Jurkat, Clone E6-1 (cell line): Measurements from ENCODE around the gene RABGAP1L.
"Not testable (repeated sequence)": the region's sequence is repeated elsewhere in the genome, so short reads cannot be mapped to it uniquely, and the experiment has no call there.

Experiments used
- DNase-seq: peaks from one replicate; pipeline ENCODE4 v3.0.0-alpha.2; 2011; ENCODE audit warnings: low read depth, low spot score
- H3K4me3 ChIP-seq: 2 replicates; pipeline ENCODE4 v1.5.1; 2011; ENCODE audit warnings: mild to moderate bottlenecking, low read length, control low read depth, moderate library complexity

RABGAP1L gene

DNA sequence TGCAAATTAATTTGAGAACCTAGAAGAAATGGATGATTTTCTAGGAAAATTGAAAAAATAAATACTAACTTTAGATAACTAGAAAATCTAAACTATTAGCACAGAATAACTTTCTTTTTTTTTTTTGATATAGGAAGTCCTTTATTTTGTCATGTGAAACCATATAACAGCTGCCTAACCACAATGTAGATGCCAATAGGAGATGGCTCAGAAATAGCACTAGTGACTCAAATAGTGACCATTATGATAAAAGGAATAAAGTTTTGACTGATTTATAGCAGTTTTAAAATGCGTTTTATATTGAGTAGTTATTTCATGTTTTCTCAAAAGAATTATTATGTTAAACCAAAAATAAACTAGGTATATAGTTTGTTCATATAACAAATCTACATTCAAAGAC, 682.4 kb downstream of the RABGAP1L start:
- H3K4me3 ChIP-seq, result no peak overlapping the region
- no peak for DNase-seq

DNA sequence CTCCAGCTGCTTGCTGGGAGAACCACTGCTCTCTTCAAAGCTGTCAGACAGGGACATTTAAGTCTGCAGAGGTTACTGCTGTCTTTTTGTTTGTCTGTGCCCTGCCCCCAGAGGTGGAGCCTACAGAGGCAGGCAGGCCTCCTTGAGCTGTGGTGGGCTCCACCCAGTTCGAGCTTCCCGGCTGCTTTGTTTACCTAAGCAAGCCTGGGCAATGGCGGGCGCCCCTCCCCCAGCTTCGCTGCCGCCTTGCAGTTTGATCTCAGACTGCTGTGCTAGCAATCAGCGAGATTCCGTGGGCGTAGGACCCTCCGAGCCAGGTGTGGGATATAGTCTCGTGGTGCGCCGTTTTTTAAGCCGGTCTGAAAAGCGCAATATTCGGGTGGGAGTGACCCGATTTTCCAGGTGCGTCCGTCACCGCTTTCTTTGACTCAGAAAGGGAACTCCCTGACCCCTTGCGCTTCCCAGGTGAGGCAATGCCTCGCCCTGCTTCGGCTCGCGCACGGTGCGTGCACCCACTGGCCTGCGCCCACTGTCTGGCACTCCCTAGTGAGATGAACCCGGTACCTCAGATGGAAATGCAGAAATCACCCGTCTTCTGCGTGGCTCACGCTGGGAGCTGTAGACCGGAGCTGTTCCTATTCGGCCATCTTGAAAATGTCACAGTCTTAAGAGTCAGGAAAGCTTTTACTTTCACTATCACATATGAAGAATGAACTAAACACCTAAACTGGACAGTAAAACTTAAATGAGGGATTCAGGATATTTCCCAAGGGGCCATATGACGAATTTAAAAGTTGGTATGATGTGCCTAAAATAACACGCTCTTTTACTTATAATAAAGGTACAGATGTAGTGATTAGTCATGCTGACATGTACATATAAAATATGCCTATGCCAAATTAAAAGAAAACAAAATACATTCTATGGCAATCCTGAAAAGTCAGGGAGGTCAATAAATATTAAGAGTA, 689.6 kb downstream of the RABGAP1L start:
- H3K4me3 ChIP-seq, DNase-seq: not testable (repeated sequence)

DNA sequence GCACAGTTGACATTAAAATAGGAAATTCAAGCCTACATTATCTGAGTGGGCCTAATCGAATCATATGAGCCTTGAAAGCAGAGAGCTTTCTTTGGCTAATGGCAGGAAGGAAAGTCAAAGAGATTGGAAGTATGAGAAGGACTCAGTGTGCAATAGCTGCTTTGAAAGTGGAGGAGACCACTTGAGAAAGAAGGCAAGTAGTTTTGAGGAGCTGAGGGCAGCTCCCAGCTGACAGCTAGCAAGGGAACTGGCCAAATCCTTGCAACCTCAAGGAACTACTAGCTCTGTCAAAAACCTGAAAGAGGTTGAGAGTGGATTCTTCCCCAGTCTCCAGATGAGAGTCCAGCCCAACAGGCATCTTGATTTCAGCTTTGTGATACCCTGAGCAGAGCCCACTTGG, 691.4 kb downstream of the RABGAP1L start:
- DNase-seq, result no peak
- no peak overlapping the region for H3K4me3 ChIP-seq

DNA sequence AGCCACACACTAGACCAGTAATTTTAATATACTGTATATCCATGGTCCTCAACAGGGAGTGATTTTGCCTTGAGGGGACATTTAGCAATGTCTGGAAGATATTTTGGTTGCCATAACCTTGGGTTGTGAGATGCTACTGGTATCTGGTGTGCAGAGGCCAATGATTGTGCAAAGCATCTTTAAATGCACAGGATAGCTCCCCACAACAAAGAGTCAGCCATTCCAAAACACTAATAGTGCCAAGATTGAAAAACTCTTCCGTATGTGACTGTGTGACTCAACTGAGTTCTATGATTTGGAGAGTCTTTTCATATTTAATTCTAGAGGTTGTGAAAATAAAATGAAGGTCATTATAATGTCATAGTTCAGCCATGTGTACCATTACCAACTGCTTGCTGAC, 699.0 kb downstream of the RABGAP1L start:
- H3K4me3 ChIP-seq, result no peak overlapping the region
- DNase-seq, result no peak

DNA sequence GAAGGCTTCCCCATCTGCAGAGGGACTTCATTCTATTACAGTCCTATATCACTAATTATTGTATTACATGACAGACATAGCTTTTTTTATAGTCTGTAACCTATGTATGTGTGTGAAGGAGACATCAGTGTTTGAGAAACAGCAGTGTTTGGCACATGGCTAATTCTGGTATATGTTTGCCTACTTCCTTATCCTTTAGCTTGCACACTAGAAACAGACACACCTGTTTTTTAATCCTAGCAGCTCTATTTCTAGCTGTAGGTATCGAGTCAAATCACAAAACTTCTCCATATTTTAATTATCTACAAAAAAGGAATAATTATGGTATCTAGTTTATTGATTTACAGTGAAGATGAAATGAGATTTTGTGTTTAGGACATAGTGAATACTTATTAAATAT, 711.0 kb downstream of the RABGAP1L start:
- no peak for DNase-seq
- no peak overlapping the region for H3K4me3 ChIP-seq

DNA sequence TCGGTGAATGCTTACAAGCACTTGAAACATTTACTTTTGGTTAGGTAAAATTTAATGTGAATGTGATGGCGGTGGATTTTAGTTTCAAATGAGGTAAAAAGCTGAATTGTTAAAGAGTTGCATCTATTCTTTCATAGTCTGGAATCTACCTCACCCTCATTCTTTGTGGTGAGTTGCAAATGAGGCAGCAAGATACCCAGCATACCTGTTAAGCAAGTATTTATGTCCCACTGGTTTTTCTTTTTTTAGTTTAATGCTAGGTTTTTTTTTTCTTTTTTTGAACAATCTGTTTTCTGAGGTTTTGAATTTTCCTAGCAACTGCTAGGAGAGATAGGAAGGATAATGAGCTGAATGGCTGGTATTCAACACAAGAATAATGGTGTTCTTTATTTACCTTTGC, 712.6 kb downstream of the RABGAP1L start:
- DNase-seq, result no peak
- H3K4me3 ChIP-seq, result no peak overlapping the region

DNA sequence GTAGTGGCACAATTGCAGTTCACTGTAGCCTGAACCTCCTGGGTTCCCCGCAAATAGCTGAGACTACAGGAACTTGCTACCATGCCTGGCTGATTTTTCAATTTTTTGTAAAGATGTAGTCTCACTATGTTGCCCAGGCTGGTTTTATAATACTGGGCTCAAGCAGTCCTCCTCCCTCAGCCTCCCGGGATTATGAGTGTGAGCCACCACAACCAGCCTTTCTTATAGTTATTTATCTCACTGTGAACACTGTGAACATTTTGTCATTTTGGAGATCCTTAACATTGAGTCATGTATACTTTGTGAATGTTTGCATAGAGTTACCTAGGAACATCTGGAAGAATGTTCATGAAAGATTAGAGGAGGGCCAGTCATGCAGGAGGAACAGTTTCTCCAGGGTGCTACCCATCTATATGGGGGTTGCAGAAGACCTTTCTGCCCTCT, 713.3 kb downstream of the RABGAP1L start:
- no peak overlapping the region for H3K4me3 ChIP-seq
- no peak for DNase-seq

DNA sequence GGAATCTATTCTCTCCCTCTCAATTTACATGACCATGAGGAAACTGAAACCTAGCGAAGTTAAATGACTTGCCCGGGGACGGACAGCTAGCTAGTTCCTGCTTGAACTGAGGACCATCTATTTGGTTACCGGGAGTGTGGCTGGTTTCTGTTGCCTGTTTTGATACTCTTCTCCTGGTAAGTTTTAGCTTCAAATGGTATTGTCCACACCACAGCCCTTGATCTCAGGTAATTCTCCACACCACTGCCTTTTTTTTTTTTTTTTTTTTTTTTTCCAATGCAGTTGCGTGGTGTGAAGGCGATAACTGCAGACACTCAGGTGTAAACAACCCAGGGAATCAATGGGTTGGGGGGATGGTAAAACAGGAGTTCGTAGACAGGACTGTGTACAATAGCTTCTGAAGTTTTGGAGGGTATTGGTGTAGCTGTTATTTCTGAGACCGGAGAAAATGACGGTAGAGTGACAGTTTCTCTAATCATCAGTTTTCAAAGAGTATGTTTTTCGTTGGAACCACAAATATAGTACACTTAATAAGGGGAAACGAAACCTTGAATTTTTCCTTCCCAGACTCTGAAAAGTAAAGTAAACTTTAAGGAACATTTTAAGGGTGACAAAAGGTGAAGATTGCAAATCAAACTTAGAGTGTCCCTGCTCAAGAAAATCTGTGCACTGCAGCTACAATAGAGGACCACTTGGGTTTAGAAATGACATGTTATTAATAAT, 715.2 kb downstream of the RABGAP1L start:
- DNase-seq, result no peak

DNA sequence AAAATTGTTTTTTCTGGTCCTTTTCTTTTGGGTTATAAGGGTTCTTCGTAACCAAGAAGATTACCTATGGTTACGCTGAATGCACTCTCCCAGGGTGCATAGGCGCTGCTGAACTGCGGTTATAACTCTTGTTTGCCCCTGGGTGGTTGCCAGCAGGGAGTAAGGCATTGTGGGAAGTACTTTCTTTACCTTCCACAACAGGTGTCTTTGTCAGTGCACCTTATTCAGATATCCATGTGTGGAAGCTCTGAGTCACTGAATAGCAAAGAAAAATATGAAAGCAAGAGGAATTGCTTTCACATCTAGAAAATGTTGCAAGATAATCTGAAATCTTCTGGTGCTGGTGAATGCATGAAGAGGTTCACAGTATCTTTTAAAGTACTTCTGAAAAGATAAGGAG, 716.0 kb downstream of the RABGAP1L start:
- no peak for DNase-seq
- no peak overlapping the region for H3K4me3 ChIP-seq

More for the DNA sequence above, 715.2 kb downstream of the RABGAP1L start:
- H3K4me3 ChIP-seq, result no peak overlapping the region

DNA sequence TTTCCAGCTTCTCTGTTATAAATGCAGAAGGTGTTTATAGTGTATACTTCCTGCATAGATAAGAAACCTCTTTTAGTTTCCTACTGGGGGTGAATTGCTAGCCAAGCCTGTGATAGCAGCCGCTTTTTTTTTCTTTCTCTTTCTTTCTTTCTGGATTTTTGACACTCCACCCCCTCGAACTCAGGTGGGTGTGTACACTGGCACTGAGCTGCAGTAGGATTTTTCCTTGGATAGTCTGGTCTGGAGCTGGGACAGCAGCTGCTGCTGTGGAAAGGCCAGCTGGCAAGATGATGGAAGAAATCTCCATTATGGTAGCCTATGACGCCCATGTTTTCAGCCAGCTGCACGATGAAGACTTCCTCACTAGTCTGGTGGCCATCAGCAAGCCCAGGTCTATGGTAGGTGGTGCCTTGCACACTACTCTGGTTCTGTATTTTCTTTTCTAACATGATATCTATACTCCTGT, 717.9 kb downstream of the RABGAP1L start:
- no peak overlapping the region for H3K4me3 ChIP-seq
- DNase-seq, result no peak

DNA sequence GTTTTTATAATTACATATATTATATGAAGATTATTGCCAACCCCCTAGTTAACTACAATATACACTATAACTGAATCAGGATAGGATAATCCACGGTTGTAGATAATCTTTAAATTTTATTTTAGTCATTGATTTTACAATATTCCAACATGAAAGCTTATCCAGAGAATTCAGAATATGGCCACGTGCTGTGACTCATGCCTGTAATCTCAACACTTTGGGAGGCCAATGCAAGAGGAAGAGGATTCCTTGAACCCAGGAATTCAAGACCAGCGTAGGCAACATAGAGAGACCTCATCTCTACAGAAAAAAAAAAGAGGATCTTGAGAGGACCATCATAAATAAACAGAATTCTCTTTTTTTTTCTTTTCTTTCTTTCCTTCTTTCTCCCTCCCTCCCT, 720.9 kb downstream of the RABGAP1L start:
- no peak for DNase-seq
- H3K4me3 ChIP-seq, result no peak overlapping the region

DNA sequence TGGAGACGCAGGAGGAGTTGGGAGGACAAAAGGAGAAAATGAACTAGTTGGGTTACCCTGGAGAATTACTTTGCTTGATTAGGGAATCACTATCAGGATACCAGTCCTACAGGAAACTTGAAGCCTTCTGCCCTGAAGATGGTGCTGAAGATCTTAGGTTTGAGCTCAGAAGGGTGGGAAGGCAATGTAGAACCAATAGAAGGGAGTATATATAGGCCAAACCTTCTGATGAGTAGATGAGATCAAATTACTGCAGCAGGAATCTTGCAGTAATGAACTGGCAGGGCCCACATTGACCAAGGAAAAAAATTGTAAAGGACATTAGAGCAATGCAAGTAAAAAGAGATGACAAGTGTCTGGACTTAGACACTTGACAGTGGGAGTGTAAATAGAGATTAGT, 724.1 kb downstream of the RABGAP1L start:
- no peak overlapping the region for H3K4me3 ChIP-seq
- DNase-seq, result no peak

DNA sequence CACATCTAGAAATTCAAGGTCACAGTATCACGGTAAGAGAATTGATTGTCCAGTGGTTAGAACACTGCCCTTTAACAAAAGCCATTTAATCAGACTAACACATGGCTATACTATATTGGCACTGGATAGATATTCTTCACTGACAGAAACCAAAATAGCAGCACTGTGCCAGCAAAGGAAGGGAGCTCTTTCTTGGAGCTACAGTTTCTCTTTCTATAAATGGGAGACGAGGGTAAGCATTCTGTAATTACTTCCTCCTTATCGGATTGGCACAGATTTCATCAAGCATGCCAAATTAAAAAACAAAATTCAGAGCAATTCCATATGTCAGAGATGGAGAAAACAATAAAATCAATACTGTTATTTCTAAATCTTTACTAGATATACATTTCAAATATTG, 724.7 kb downstream of the RABGAP1L start:
- no peak for DNase-seq

DNA sequence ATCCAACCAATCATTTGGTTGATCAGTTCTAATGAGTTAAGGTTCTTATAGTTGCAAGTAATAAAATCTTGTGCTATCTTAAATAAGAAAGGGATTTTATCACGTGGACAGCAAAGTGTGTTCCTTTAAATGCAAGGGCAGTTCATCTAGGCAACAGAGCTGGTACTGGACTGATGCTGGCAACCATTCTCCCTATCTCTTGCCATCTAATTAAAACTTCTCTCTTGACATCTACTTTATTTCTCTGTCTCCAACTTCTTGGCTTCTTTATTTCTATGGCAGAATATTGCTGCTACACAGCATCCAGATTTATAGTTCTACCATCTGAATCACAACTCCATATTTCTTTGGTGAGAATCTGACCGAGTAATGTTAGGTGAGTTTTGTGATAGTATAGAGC, 725.2 kb downstream of the RABGAP1L start:
- no peak for DNase-seq

More for the DNA sequence above, 724.7 kb downstream of the RABGAP1L start:
- no peak overlapping the region for H3K4me3 ChIP-seq

DNA sequence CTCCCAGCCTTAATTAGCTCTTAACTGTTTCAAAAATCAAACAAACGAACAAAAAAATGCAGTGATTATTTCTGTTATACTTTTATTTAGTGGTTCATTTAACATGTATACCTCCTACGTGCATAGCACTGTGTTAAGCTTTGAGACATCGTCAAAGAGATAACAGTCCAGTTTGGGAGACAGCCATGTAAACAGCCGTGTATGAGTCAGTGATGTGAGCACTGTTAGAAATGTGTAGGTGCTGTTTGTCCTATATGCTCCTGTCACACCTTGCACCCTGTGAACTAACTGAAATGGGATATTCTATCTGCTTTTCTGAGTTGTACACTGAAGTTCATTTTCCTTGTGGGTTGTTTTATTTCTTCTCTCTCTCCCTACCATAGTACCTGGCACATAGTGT, 730.7 kb downstream of the RABGAP1L start:
- H3K4me3 ChIP-seq, result no peak overlapping the region
- no peak for DNase-seq

More for the DNA sequence above, 725.2 kb downstream of the RABGAP1L start:
- no peak overlapping the region for H3K4me3 ChIP-seq

DNA sequence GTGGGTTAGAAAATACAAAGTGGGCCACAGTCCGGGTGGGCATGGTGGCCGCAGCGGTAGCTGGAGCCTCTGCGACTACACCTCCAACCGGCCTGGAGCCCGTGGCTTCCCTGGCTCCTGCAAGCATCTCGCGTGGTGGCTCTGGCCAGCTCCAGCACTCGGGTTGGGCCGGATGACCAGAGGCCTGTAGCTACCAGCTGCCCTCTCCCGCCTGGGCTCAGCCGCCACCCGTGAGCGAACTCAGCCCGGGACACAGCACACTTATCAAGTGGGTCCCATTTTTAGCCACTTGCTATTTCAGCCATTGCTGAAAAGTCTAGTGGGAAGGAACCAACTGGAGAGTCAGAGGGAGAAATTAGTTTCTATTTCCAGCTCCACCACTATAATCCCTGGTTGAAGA, 732.7 kb downstream of the RABGAP1L start:
- no peak for DNase-seq
- H3K4me3 ChIP-seq, result no peak overlapping the region

DNA sequence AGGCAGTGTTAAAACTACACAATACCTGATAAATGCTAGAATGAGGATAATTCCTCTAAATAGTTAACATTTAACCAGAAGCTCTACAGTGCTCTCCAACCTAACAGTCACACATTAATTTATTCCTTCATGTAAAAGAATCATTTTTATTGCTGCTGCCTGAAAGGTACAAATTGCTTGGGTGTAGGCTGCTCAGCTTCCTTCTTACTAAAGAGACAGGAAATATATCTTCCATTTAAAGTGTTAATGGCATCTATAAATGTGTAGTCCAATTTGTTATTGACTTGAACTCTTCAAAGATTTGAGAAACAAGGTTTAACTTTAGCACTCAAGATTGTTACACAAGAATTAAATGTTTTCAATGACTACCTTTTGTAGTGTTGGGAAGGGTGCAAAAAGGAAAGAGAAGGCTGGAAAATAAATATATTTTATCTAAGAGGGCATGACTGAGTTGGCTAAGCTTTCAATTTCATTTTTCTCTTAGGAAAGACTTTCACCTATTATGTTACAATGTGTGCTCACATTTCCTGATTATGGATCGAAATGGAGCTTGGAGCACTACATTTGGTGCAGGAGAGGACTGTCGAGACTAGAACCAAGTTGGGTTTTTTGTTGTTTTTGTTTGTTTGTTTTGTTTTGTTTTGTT, 734.9 kb downstream of the RABGAP1L start:
- DNase-seq, result no peak
- H3K4me3 ChIP-seq, result no peak overlapping the region

DNA sequence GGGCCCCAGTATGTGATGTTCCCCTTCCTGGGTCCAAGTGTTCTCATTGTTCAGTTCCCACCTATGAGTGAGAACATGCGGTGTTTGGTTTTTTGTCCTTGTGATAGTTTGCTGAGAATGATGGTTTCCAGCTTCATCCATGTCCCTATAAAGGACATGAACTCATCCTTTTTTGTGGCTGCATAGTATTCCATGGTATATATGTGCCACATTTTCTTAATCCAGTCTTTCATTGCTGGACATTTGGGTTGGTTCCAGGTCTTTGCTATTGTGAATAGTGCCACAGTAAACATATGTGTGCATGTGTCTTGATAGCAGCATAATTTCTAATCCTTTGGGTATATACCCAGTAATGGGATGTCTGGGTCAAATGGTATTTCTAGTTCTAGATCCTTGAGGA, 736.3 kb downstream of the RABGAP1L start:
- not testable (repeated sequence) for DNase-seq, H3K4me3 ChIP-seq

DNA sequence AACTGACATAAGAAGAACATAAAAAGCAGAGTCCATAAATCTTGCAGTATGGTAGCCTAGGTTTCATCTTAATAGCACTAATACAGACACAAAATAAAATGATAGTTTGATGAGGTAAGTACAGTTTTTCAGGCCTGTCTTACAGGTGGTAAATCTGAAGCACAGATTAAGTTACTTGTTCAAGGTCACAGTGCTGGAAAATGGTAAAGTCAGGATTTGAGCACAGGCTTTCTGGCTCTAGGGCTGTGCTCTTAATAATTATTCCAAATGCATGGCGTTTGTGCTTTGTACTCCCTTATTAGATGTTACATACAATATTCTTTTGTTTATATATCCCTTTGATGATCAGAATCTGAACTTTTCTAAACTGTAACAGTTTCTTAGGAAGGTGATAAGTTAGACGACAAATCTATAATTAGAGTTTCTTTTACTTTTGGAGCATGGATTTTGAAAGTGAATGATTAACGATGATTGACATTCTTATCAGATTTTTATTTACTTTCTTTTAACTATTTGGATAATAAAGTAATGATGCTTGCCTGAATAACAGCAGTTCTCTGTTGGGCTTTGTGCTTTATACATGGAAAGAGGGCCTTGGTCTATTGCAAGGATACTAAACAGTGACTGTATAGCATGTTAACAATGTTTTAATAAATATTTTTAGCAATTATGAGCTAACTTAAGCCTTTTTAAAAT, 738.9 kb downstream of the RABGAP1L start:
- H3K4me3 ChIP-seq, result no peak overlapping the region
- DNase-seq, result no peak
